GM12892 (cell line): Measurements from ENCODE around the gene CNTN5.

Source experiments
- POLR2A ChIP-seq: IDR thresholded peaks from 2 replicates; pipeline ENCODE4 v1.6.1; 2011; ENCODE audit warnings: low read depth, low read length, control low read depth
- TAF1 ChIP-seq: IDR thresholded peaks from 2 replicates; pipeline ENCODE4 v1.6.1; 2011; ENCODE audit warnings: low read depth, mild to moderate bottlenecking, control low read depth, low read length, borderline replicate concordance

DNA sequence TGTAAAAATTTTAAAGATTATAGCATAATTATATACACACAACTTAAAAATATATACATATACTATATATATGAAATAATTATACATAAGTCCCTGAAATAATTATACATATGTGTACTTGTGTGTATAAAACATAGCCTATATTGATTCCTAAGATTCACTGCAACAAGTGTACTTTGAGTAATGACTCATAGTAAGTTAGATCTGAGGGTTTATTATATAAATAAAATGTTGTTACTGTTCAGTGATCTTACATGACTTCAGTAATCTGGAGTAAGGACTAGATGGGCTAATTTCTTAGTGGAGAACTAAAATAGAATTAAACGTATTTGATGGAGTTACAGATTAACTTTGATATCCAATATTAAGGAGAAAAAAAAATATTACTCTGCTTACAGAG is 350.5 kb downstream of the CNTN5 start:
- TF ChIP-seq POLR2A (no peak), TAF1 (no peak)
